Measurements from ENCODE around the gene GPRC5A. TPM values are rescaled to one million over a fixed set of nuclear protein-coding genes. Genes with fewer than 3 reads are reported as not detected.

Gene GPRC5A
- total RNA-seq, 3 donors from 2014 or later, result 10.9 to 40.1 (median 21.6) TPM

DNA sequence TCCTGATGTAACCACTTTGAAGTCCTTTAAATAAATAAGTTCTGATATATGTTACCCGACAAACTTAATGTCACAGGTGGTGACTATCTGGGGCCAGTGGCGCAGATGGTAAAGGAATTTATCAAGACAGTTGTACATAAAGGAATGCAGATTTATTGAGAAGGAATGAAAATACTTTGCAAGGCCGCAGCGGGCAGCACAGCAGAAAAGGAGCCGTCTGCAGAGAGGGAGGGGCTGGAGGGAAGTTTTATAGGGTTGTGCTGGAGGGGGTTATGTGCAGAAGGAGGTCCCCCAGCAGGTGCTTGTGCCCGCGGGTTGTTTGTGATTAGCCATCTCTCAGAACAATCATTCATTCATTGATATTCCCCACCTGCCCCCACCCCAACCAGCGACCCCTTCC lies 43.2 kb downstream of the GPRC5A start:
- Histone ChIP-seq H3K9me3 (no peaks in the 10 kb centered on the region), H3K27me3 (no peaks in the 10 kb centered on the region), H3K36me3 (no peaks in the 10 kb centered on the region), H3K27ac (no peak overlapping the region), H3K4me1 (no peaks in the 10 kb centered on the region), H3K4me3 (no peak overlapping the region)
- intact Hi-C loops (cut with DNase I; ENCODE audit: low total_unique reads), result no loop called here
- TF ChIP-seq POLR2AphosphoS5 (IDR thresholded peaks at IDR 0.05), result no peak
- TF ChIP-seq POLR2A (IDR thresholded peaks at IDR 0.05), result no peak
- no peak for TF ChIP-seq CTCF (IDR thresholded peaks at IDR 0.05)
- DNase-seq (ENCODE audit: low spot score in 2 of 2), result no peak

DNA sequence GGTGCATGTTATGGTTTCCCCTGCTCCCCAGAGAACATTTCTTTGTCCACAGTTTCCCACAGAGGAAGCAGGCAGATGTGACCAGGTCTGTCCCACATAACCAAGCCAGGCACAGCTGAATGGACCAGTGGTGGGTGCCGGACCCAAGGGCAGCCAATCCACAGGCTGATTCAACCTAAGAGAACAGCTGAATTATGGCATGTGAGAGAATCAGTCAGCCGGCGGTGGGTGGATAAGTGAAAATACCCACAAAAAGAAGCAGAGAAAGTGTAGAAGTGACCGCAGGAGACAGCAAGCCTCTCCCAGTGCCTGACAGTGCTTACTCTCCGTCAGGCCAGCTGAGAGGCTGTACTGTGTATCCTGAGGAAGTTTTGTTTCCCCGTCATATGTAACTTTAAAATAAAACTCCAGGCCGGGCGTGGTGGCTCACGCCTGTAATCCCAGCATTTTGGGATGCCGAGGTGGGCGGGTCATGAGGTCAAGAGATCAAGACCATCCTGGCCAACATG lies 45.7 kb downstream of the GPRC5A start:
- no peaks in the 10 kb centered on the region for H3K36me3 ChIP-seq
- no peaks in the 10 kb centered on the region for H3K9me3 ChIP-seq
- no peak for DNase-seq (ENCODE audit: low spot score in 2 of 2)
- intact Hi-C loops (cut with DNase I; ENCODE audit: low total_unique reads), result no loop called here
- TF ChIP-seq POLR2AphosphoS5 (IDR thresholded peaks at IDR 0.05) (no peak), CTCF (IDR thresholded peaks at IDR 0.05) (no peak), POLR2A (IDR thresholded peaks at IDR 0.05) (no peak)
- H3K4me1 ChIP-seq, result no peaks in the 10 kb centered on the region
- no peak overlapping the region for H3K27ac ChIP-seq
- no peak overlapping the region for H3K4me3 ChIP-seq
- H3K27me3 ChIP-seq, result no peaks in the 10 kb centered on the region

GRCh38 chr12:12938541-12938940 lies 47.2 kb downstream of the GPRC5A start:
- intact Hi-C loops (cut with DNase I; ENCODE audit: low total_unique reads), result no loop called here
- TF ChIP-seq POLR2A (IDR thresholded peaks at IDR 0.05), result no peak
- TF ChIP-seq CTCF (IDR thresholded peaks at IDR 0.05), result no peak
- TF ChIP-seq POLR2AphosphoS5 (IDR thresholded peaks at IDR 0.05), result no peak

DNA sequence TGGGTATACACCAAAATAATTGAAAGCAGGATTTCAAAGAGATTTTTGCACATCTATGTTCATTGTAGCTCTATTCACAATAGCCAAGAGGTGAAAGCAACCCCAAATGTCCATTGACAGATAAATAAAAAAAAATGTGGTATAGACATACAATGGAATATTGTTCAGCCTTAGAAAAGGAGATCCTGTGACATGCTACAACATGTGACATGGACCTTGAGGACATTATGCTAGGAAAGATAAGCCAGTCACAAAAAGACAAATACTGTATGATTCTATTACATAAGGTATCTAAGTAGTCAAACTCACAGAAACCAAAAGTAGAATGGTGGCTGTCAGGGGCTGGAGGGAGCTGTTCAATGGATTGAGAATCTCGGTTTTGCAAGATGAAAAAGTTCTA lies 48.5 kb downstream of the GPRC5A start:
- Histone ChIP-seq H3K27ac (no peak overlapping the region), H3K4me3 (no peak overlapping the region), H3K36me3 (no peaks in the 10 kb centered on the region), H3K4me1 (no peaks in the 10 kb centered on the region), H3K27me3 (no peaks in the 10 kb centered on the region), H3K9me3 (no peaks in the 10 kb centered on the region)
- no peak for TF ChIP-seq CTCF (IDR thresholded peaks at IDR 0.05)
- no peak for TF ChIP-seq POLR2A (IDR thresholded peaks at IDR 0.05)
- TF ChIP-seq POLR2AphosphoS5 (IDR thresholded peaks at IDR 0.05), result no peak
- intact Hi-C loops (cut with DNase I; ENCODE audit: low total_unique reads), result no loop called here
- no peak for DNase-seq (ENCODE audit: low spot score in 2 of 2)

More at GRCh38 chr12:12938541-12938940, 47.2 kb downstream of the GPRC5A start:
- H3K27ac ChIP-seq, result no peak overlapping the region
- no peaks in the 10 kb centered on the region for H3K4me1 ChIP-seq
- H3K4me3 ChIP-seq, result no peak overlapping the region
- no peak for DNase-seq (ENCODE audit: low spot score in 2 of 2)
- no peaks in the 10 kb centered on the region for H3K9me3 ChIP-seq
- no peaks in the 10 kb centered on the region for H3K36me3 ChIP-seq
- no peaks in the 10 kb centered on the region for H3K27me3 ChIP-seq

DNA sequence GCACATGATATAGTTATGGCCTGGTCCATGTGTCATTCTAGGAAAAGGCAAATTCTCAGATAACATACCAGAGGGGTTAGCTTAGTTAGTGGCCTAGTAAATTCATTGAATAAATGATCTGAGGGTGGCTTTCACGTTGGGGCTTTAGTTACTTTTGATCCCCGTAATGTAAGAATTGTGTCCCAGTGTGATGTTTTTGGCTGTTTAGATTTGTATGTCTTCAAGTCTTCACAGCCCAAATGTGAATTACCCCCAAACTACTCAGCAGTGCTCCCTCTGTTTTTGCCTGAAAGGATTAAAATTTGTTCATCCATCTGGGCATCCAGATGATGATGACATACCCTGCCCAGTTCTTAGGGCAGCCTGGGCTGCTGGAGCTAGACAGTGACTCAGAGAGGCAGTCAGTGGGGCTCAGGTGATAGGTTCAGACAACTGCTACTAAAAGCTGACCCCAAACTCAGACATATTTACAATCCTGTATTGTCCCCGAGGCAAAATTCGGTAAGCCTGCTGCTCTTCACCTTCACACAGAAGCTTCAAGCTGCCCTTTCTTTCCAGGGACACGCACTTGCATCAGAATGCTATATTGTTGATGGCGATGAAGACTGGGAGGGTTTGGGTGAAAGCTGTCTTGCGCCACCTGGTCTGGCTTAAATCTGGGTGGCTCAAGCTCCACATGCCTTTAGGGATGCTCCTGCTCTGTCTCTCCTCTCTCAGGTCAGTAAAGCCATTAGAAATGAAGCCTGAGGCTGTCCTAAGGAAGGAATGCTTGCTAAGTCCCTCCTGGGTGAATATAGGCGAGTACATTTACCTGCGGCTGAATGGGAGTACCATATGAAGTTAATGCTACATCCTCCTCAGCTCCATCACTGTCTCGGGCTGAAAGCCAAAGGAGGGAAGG lies 50.3 kb downstream of the GPRC5A start:
- no peaks in the 10 kb centered on the region for H3K9me3 ChIP-seq
- H3K36me3 ChIP-seq, result no peaks in the 10 kb centered on the region
- no peak overlapping the region for H3K27ac ChIP-seq
- intact Hi-C loops (cut with DNase I; ENCODE audit: low total_unique reads), result no loop called here
- H3K27me3 ChIP-seq, result no peaks in the 10 kb centered on the region
- DNase-seq (ENCODE audit: low spot score in 2 of 2), result no peak
- no peaks in the 10 kb centered on the region for H3K4me1 ChIP-seq
- H3K4me3 ChIP-seq, result no peak overlapping the region
- TF ChIP-seq POLR2A (IDR thresholded peaks at IDR 0.05), result no peak
- TF ChIP-seq POLR2AphosphoS5 (IDR thresholded peaks at IDR 0.05), result no peak
- TF ChIP-seq CTCF (IDR thresholded peaks at IDR 0.05), result no peak

Data from breast epithelium (tissue), 4 donors.